Subcutaneous adipose tissue (tissue), 4 donors: ENCODE data around the gene CREBL2. TPM values are rescaled to one million over a fixed set of nuclear protein-coding genes. Genes with fewer than 3 reads are reported as not detected.

Source experiments
- total RNA-seq, 4 donors: library from RNA; depleted of rRNA; stranded (reverse); fragments of >200 nt; gene quantifications; one replicate each; pipeline ENCODE4 v1.1.0, GENCODE V29; 2016
- TF ChIP-seq, protein P1 (sequence below): fragments of 450-650 bp; IDR thresholded peaks from one replicate; pipeline ENCODE4 v1.5.1; 2016; ENCODE audit warnings: low read depth, mild to moderate bottlenecking, control low read depth, antibody characterized with exemption, moderate library complexity

CREBL2 gene
- total RNA-seq, 4 donors from 2014 or later, result 73.8 to 113 (median 99.4) TPM

DNA sequence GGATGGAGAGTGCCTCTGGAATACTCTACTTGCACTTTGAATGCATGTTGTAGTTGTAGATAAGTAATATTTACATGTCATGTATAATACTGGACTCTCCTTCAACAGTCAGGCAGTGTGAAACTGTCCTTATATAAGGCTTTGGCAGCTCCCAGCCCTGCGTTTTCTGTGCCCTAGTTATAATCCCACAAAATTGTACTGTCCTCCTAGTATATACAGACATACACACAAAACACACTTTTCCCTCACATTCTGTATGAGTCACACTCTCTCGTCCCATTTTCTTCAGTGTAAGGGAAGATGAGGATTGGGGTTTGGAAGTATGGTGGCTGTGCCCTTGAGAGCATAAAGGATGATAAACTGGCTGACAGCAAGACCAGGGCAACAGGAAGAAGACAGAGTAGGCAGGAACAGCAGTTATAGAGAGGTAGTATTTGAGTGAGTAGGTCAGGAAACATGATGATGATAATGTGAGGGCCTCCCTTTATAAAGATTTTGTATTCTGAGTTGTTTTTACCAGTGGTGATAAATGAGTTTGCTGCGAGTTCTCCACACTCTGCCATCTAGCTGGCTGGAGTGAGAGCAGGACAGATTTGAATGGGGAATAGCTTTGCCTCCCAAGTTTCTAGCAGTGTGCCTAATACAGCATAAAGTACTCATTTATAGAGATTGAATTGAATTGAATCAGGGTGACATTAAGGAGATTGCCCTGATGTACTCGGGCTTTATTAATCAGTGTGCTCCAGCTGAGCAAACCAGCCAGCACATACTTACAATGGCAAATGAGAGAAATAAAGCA lies 5.0 kb downstream of the CREBL2 start:
- TF ChIP-seq, protein P1, sequence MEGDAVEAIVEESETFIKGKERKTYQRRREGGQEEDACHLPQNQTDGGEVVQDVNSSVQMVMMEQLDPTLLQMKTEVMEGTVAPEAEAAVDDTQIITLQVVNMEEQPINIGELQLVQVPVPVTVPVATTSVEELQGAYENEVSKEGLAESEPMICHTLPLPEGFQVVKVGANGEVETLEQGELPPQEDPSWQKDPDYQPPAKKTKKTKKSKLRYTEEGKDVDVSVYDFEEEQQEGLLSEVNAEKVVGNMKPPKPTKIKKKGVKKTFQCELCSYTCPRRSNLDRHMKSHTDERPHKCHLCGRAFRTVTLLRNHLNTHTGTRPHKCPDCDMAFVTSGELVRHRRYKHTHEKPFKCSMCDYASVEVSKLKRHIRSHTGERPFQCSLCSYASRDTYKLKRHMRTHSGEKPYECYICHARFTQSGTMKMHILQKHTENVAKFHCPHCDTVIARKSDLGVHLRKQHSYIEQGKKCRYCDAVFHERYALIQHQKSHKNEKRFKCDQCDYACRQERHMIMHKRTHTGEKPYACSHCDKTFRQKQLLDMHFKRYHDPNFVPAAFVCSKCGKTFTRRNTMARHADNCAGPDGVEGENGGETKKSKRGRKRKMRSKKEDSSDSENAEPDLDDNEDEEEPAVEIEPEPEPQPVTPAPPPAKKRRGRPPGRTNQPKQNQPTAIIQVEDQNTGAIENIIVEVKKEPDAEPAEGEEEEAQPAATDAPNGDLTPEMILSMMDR, result no peak

DNA sequence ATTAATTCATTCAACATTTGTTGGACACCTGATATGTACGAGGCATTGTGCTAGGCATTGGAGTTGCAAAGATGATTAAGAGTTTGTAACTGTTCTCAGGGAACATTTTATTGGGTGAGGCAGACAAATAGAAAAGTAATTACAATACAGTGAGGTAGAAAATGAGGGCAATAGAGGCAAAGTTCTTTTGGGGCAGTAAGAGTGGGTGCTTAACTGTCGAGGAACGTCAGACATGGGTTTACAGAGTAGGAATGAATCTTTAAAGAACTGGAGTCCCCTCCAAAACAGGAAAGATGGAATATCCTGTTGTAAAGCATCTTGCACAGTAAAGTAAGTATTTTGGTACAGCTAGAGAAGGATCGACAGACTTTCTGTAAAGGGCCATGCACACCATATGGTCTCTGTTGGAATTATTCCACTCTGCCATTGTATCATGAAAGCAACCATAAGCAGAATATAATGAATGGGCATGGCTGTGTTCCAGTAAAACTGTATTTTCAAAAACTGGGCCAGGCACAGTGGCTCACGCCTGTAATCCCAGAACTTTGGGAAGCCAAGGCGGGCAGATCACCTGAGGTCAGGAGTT lies 9.1 kb downstream of the CREBL2 start:
- TF ChIP-seq, protein P1, result no peak

DNA sequence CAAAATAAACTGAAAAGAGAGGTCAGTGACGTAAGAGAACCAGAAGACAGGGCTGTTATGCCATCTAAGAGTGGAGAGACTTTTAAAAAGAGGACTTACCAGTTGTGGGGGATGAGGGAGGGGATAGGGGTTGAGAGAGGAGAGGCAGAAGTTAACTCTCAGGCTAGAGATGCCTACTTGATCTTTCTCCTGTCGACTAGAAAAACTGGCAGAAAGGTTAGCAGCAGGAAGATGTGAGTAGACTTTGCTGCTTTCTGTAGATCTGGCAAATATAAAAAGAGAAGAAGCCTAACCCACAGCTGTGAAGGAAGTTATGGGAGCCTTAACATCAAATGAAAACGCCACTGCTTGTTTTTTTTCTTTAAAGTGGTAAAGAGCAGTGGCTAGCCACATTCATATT lies 10.7 kb downstream of the CREBL2 start:
- TF ChIP-seq, protein P1, result no peak

DNA sequence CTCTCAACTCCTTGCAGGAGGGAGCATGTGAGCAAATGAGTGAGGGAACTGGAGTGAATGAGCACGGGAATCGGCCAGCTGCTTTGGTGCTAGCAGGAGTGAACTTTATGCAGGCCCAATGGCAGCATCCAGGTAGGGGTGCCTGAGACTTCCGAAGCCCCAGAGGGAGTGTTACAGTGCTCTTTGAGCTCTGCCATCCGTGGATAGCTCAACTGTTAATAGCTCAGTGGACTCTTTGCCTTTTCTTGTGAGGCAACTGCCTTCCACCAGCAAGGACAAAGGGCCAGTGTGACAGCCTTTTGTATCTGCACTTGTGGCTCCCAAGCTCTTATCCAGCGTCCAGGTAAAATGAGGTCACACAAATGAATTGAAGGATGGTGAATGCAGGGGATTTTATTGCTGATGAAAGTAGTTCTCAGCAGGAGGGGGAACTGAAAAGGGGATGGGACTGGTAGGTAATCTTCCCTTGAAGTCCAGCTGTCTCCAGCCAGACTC lies 12.9 kb downstream of the CREBL2 start:
- TF ChIP-seq, protein P1, result no peak

DNA sequence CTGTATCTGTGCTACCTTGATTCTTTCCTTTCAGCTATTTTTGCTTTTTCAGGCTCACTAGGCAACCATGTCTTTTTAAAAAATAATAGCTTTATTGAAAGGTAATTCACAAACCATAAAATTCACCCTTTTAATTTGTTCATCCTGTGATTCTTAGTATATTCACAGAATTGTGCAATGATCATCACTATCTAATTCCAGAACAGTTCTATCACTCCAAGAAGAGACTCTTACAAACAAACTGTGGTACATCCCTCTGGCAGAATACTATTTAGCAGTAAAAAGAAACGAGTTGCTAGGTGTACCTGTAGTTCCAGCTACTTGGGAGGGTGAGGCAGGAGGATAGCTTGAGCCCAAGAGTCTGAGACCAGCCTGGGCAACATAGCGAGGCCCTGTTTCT lies 14.8 kb downstream of the CREBL2 start:
- TF ChIP-seq, protein P1, result no peak

DNA sequence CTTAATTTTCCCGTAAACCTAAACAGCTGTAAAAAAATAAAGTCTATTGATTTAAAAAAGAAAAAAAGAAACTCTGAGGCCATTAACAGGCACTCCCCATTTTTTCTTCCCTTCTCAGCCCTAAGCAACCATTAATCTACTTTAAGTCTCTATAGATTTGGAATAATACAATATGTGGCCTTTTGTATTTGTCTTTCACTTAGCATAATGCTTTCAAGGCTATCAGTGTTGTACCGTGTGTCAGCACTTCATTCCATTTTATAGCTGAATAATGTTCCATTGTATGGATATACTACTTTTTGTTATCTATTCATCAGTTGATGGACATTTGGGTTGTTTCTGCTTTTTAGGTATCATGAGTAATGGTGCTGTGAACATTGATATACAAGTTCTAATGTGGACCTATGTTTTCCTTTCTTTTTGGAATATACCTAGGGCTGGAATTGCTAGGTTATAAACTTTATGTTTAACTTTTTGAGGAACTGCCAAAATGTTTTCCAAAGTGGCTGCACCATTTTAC lies 15.7 kb downstream of the CREBL2 start:
- TF ChIP-seq, protein P1, result no peak

DNA sequence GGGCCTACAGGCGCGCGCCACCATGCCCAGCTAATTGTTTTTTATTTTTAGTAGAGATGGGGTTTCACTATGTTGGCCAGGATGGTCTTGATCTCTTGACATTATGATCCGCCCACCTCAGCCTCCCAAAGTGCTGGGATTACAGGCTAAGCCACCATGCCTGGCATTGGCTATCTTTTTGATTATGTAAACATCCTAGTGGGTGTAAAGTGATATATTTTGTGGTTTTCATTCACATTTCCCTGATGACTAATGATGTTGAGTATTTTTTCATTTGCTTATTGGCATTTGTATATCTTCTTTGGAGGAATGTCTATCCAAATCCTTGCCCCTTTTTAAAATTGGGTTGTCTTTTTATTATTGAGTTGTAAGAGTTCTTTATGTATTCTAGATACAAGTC lies 16.3 kb downstream of the CREBL2 start:
- TF ChIP-seq, protein P1, result no peak
